Adrenal gland (tissue), 12 donors: ENCODE data around the gene MGAT5B. TPM values are rescaled to one million over a fixed set of nuclear protein-coding genes. Genes with fewer than 3 reads are reported as not detected.

Source experiments
- DNase-seq, 7 donors: peaks; one replicate each; pipeline ENCODE4 v3.0.0-alpha.2; 2019 to 2020
- H3K27ac ChIP-seq, 5 donors: fragments of 200-600 bp; sonication (generic) in 4 of 5; 1 replicate in 3 of 5; 2 replicates in 2 of 5; pipeline versions ENCODE4 v1.5.1 to v1.8.0; 2016 to 2020; ENCODE audit warnings: mild to moderate bottlenecking in 1 of 5
- H3K27me3 ChIP-seq: fragments of 200-600 bp; 2 replicates; pipeline ENCODE4 v1.8.0; 2021
- H3K36me3 ChIP-seq, 2 donors: fragments of 200-600 bp; replicated peaks in 1 of 2; 1 replicate in 1 of 2; 2 replicates in 1 of 2; pipeline versions ENCODE4 v1.5.1 to v1.8.0; 2018 to 2022
- H3K4me1 ChIP-seq, 2 donors: fragments of 200-600 bp; replicated peaks in 1 of 2; 1 replicate in 1 of 2; 2 replicates in 1 of 2; pipeline versions ENCODE4 v1.5.1 to v1.8.0; 2018 to 2021
- H3K4me3 ChIP-seq, 4 donors: fragments of 200-600 bp; sonication (generic) in 3 of 4; one replicate each; pipeline ENCODE4 v1.5.1; 2016 to 2018
- H3K9me3 ChIP-seq, 3 donors: fragments of 200-600 bp; sonication (generic) in 1 of 3; replicated peaks in 1 of 3; 1 replicate in 2 of 3; 2 replicates in 1 of 3; pipeline versions ENCODE4 v1.5.1 to v1.8.0; 2016 to 2021
- CTCF ChIP-seq, 6 experiments: fragments of 450-650 bp in 4 of 6; fragments of 200-600 bp in 2 of 6; sonication (generic) in 1 of 6; IDR thresholded peaks; 1 replicate in 5 of 6; 2 replicates in 1 of 6; pipeline versions ENCODE4 v1.5.1 to v1.8.0; 2016 to 2021; ENCODE audit warnings: antibody characterized with exemption in 6 of 6, mild to moderate bottlenecking in 2 of 6, moderate library complexity in 1 of 6
- POLR2A ChIP-seq, 2 donors: fragments of 450-650 bp; IDR thresholded peaks; one replicate each; pipeline ENCODE4 v1.6.1; 2017; ENCODE audit warnings: antibody characterized with exemption in 2 of 2, mild to moderate bottlenecking in 2 of 2, moderate library complexity in 1 of 2
- WGBS, 4 donors: extraction: QIAGEN DNeasy Blood & Tissue Kit in 2 of 4; methylation state at CpG; one replicate each; pipeline versions ENCODE4 v1.1.5 to v1.1.7; 2013 to 2017; 5-methylcytosine and 5-hydroxymethylcytosine counted together
- intact Hi-C, 2 donors: fragments of 100-400 bp; cut with DNase I; formaldehyde crosslinking; loops; one replicate each; pipeline versions ENCODE4 v1.14.1 to v1.15.0; 2022 to 2023
- polyA plus RNA-seq, 3 donors: library from polyadenylated mRNA; stranded (reverse); fragments of 200-250 nt in 2 of 3; fragments of 350-450 nt in 1 of 3; fragmentation: Illumina TruSeq in 1 of 3; extraction: RNeasy Lipid Tissue Mini Kit (QIAGEN cat#74804) in 1 of 3; gene quantifications; one replicate each; pipeline ENCODE4 v1.2.3, GENCODE V29; 2013 to 2014
- total RNA-seq, 9 donors: library from RNA; depleted of rRNA in 4 of 9; stranded (reverse); fragments of >200 nt in 4 of 9; fragments of 120-200 nt in 1 of 9; fragmentation: NEBNext Ultra II Directional in 1 of 9; extraction: Animal tissue kit (Norgen Biotek cat#: 25700) in 1 of 9; gene quantifications; one replicate each; pipeline versions ENCODE4 v1.1.0 to v1.2.4, GENCODE V29; 2013 to 2023
- donor health status: healthy with polysubstance abuse.
- donor health status: Bipolar disorder and iron deficiency.
- donor health status: DM: yes; HTN: yes; CAD: no.
- donor health status: DM: no; HTN: no; CAD: no.
- donor health status: DM: no; HTN: no; CAD: no.
- donor health status: DM: yes; HTN: yes; CAD: no.

MGAT5B gene
- total and polyA plus RNA-seq, 12 donors = 0.24 to 1.0 (median 0.70) TPM; not detected in 1

- Histone ChIP-seq H3K4me3 (no peak overlapping the region), H3K27ac (no peak overlapping the region), H3K36me3 (no peaks in the 10 kb centered on the region), H3K9me3 (no peaks in the 10 kb centered on the region), H3K4me1 (peaks cover 0 to 7% of the 10 kb centered on the region in 2 donors), H3K27me3 (peaks cover 25% of the 10 kb centered on the region)
- 71 to 78% (median 74%) methylated on average over 4 of the region's 4 CpGs for WGBS, 4 donors
- TF ChIP-seq CTCF (IDR thresholded peaks at IDR 0.05) (no peak), POLR2A (IDR thresholded peaks at IDR 0.05) (no peak)
- no peak for DNase-seq
- intact Hi-C loops = no loop called here
These were observed 23.7 kb upstream of the MGAT5B start for GRCh38 chr17:76844485-76844829.

GRCh38 chr17:76844846-76845245, 23.4 kb upstream of the MGAT5B start:
- WGBS, 4 donors = 60 to 73% (median 65%) methylated on average over 8 of the region's 8 CpGs
- no peak overlapping the region for H3K4me3 ChIP-seq
- no peak overlapping the region for H3K27ac ChIP-seq
- intact Hi-C loops = no loop called here
- peaks cover 25% of the 10 kb centered on the region for H3K27me3 ChIP-seq
- TF ChIP-seq CTCF (IDR thresholded peaks at IDR 0.05) (no peak), POLR2A (IDR thresholded peaks at IDR 0.05) (no peak)
- H3K4me1 ChIP-seq = peaks cover 0 to 3% of the 10 kb centered on the region in 2 donors
- DNase-seq = no peak
- no peaks in the 10 kb centered on the region for H3K36me3 ChIP-seq
- no peaks in the 10 kb centered on the region for H3K9me3 ChIP-seq

GRCh38 chr17:76845541-76846017, 22.6 kb upstream of the MGAT5B start:
- Histone ChIP-seq H3K27ac (no peak overlapping the region), H3K9me3 (no peaks in the 10 kb centered on the region), H3K27me3 (peaks cover 25% of the 10 kb centered on the region), H3K36me3 (no peaks in the 10 kb centered on the region), H3K4me3 (no peak overlapping the region), H3K4me1 (no peaks in the 10 kb centered on the region)
- 70 to 73% (median 73%) methylated on average over 6 of the region's 6 CpGs for WGBS, 4 donors
- TF ChIP-seq POLR2A (IDR thresholded peaks at IDR 0.05) (no peak), CTCF (IDR thresholded peaks at IDR 0.05) (no peak)
- DNase-seq = no peak
- intact Hi-C loops = no loop called here

- Histone ChIP-seq H3K4me1 (no peaks in the 10 kb centered on the region), H3K27me3 (peaks cover 21% of the 10 kb centered on the region), H3K9me3 (no peaks in the 10 kb centered on the region), H3K4me3 (no peak overlapping the region), H3K27ac (no peak overlapping the region), H3K36me3 (no peaks in the 10 kb centered on the region)
- intact Hi-C loops = no loop called here
- DNase-seq = no peak
- TF ChIP-seq CTCF (IDR thresholded peaks at IDR 0.05) (no peak), POLR2A (IDR thresholded peaks at IDR 0.05) (no peak)
- 72 to 81% (median 75%) methylated on average over 2 of the region's 2 CpGs for WGBS, 4 donors
These were observed 21.2 kb upstream of the MGAT5B start for GRCh38 chr17:76847031-76847430.
